K562 (cell line): ENCODE measurements around the gene SLC25A29. TPM values are rescaled to one million over a fixed set of nuclear protein-coding genes. Genes with fewer than 3 reads are reported as not detected.
A peak's percentile ranks its signal among the peaks of the same experiment; 100 is the strongest.

Experiments used
- ATAC-seq: fragments of 200-7000 bp; cut with Tn5 transposase; 3 replicates; pipeline ENCODE4 v1.9.1; 2020; ENCODE audit warnings: moderate library complexity
- BruUV-seq: library from RNA; stranded (reverse); fragments of 400-500 nt; replicated peaks from 2 replicates; lab custom pipeline; 2021; lab: Mats Ljungman, UMichigan
- CTCF ChIA-PET: fragments of 300-600 bp; formaldehyde crosslinking; extraction: SDS; loops from one replicate; lab custom pipeline; 2021; ENCODE audit warnings: low intra/inter-chr PET ratio; lab: Yijun Ruan, JAX
- POLR2A ChIA-PET: fragments of 300-600, 350-650 bp; sonication (Branson Sonifier 250); formaldehyde crosslinking; extraction: SDS; loops from one replicate; lab custom pipeline; 2021; ENCODE audit warnings: antibody characterized with exemption, inconsistent platforms; lab: Yijun Ruan, JAX
- DNase-seq, 4 experiments: peaks; one replicate each; pipeline versions ENCODE4 v3.0.0 to v3.0.0-alpha.2; 2011 to 2018; ENCODE audit warnings: low spot score in 3 of 4, mixed read lengths in 3 of 4; ENCODE audit errors: extremely low read depth in 1 of 4
- FAIRE-seq: peaks from 2 replicates; lab custom pipeline; 2011; peaks lifted over from hg19 to GRCh38; lab: Jason Lieb, UNC
- H2AFZ ChIP-seq: 2 replicates; pipeline ENCODE4 v1.6.0; 2011; ENCODE audit warnings: low read depth, low read length, control low read depth, inconsistent platforms
- H3K27ac ChIP-seq: fragments of 200-600 bp; 3 replicates; pipeline ENCODE4 v1.8.0; 2011; ENCODE audit warnings: low read depth, mild to moderate bottlenecking, control low read depth, inconsistent platforms, low read length, moderate library complexity, mixed read lengths; ENCODE audit errors: extremely low read depth
- H3K27me3 ChIP-seq, 2 experiments: fragments of 300-600 bp in 1 of 2; 2 replicates in 1 of 2; 3 replicates in 1 of 2; pipeline versions ENCODE4 v1.6.0 to v1.8.0; 2011; ENCODE audit warnings: inconsistent platforms in 2 of 2, low read length in 2 of 2, mild to moderate bottlenecking in 1 of 2, mixed read lengths in 1 of 2, moderate library complexity in 1 of 2; ENCODE audit not compliant: control insufficient read depth in 2 of 2, insufficient read depth in 2 of 2
- H3K36me3 ChIP-seq: fragments of 300-600 bp; 3 replicates; pipeline ENCODE4 v1.8.0; 2011; ENCODE audit warnings: mild to moderate bottlenecking, low read length, inconsistent platforms; ENCODE audit not compliant: control insufficient read depth, insufficient read depth
- H3K4me1 ChIP-seq, 2 experiments: fragments of 200-600 bp in 1 of 2; replicated peaks in 1 of 2; 2 replicates in 1 of 2; 3 replicates in 1 of 2; pipeline versions ENCODE4 v1.5.1 to v1.8.0; 2011; ENCODE audit warnings: inconsistent platforms in 2 of 2, low read length in 2 of 2, mild to moderate bottlenecking in 1 of 2, mixed read lengths in 1 of 2, moderate library complexity in 1 of 2; ENCODE audit not compliant: control insufficient read depth in 2 of 2, insufficient read depth in 2 of 2
- H3K4me2 ChIP-seq: 2 replicates; pipeline ENCODE4 v1.6.1; 2011; ENCODE audit warnings: low read length, control low read depth, inconsistent platforms, mixed read lengths; ENCODE audit not compliant: insufficient read depth
- H3K4me3 ChIP-seq: fragments of 200-600 bp; sonication (generic), shearing (Covaris generic); 2 replicates; pipeline ENCODE4 v1.5.1; 2016; ENCODE audit warnings: control low read depth, inconsistent platforms
- H3K79me2 ChIP-seq: fragments of 200-600 bp; 3 replicates; pipeline ENCODE4 v1.8.0; 2011; ENCODE audit warnings: low read length, inconsistent platforms; ENCODE audit not compliant: control insufficient read depth, insufficient read depth
- H3K9ac ChIP-seq, 2 experiments: 2 replicates each; pipeline versions ENCODE4 v1.6.0 to v1.6.1; 2011; ENCODE audit warnings: low read depth in 2 of 2, low read length in 2 of 2, control low read depth in 1 of 2, inconsistent platforms in 1 of 2, mild to moderate bottlenecking in 1 of 2, mixed read lengths in 1 of 2; ENCODE audit not compliant: insufficient read depth in 1 of 2
- H3K9me1 ChIP-seq: one replicate; pipeline ENCODE4 v1.6.0; 2011; ENCODE audit warnings: inconsistent platforms, mild to moderate bottlenecking, low read length, moderate library complexity; ENCODE audit not compliant: control insufficient read depth, insufficient read depth
- H3K9me3 ChIP-seq: replicated peaks from 2 replicates; pipeline ENCODE4 v1.5.1; 2011; ENCODE audit warnings: low read depth, low read length, inconsistent platforms; ENCODE audit not compliant: control insufficient read depth, insufficient read depth
- H4K20me1 ChIP-seq: replicated peaks from 2 replicates; pipeline ENCODE4 v1.6.1; 2011; ENCODE audit warnings: low read length, inconsistent platforms, mixed read lengths; ENCODE audit not compliant: control insufficient read depth, insufficient read depth
- ARID3B ChIP-seq: fragments of 250-450 bp; sonication (Bioruptor Pico); IDR thresholded peaks from 2 replicates; pipeline ENCODE4 v1.4.0; 2020; ENCODE audit warnings: borderline replicate concordance
- EZH2 ChIP-seq: IDR thresholded peaks from 2 replicates; pipeline ENCODE4 v1.6.1; 2012; ENCODE audit warnings: low read depth, mild to moderate bottlenecking, inconsistent platforms, low read length, borderline replicate concordance
- ZNF24 ChIP-seq: fragments of 450-650 bp; IDR thresholded peaks from 2 replicates; pipeline ENCODE4 v1.6.1; 2016
- WGBS: fragments of 100-300 bp; shearing (Covaris generic); methylation state at CpG from one replicate; pipeline ENCODE4 v1.1.6; 2016; ENCODE audit warnings: low coverage, mixed read lengths; ENCODE audit not compliant: insufficient coverage; ENCODE audit errors: missing lambda C conversion rate; 5-methylcytosine and 5-hydroxymethylcytosine counted together
- in situ Hi-C: fragments of 300-500 bp; cut with MboI; formaldehyde crosslinking; loops from 4 replicates; pipeline ENCODE4 v1.15.0; 2018; ENCODE audit warnings: inconsistent platforms, mixed read lengths
- intact Hi-C: fragments of 100-400 bp; cut with micrococcal nuclease; formaldehyde crosslinking; loops from 2 replicates; pipeline ENCODE4 v1.14.2; 2022
- polyA plus RNA-seq, 8 experiments: library from polyadenylated mRNA; depleted of rRNA in 4 of 8; stranded (reverse) in 5 of 8; unstranded in 3 of 8; fragments of >200 nt; fragmentation: Nextera tagmentation in 2 of 8; fragmentation: Illumina TruSeq in 1 of 8; extraction: Ambion mirVana in 2 of 8; extraction: Trizol in 1 of 8; gene quantifications; 2 replicates each; pipeline versions ENCODE4 v1.2.1 to v1.2.3, GENCODE V29; 2011 to 2014; ENCODE audit warnings: inconsistent platforms in 1 of 8, missing spikeins in 1 of 8
- total RNA-seq, 7 experiments: library from RNA; depleted of rRNA in 6 of 7; stranded (reverse); fragments of >200 nt in 6 of 7; fragmentation: Illumina TruSeq in 2 of 7; extraction: Trizol in 2 of 7; gene quantifications; 2 replicates each; pipeline versions ENCODE4 v1.2.1 to v1.2.3, GENCODE V29; 2011 to 2021; ENCODE audit warnings: low replicate concordance in 1 of 7

Gene SLC25A29
- total and polyA plus RNA-seq, 9 of the 15 experiments (the other 6 are each of a cell fraction or from before 2014, with no cell fraction given): 0.07 to 17.5 (median 4.8) TPM

- TF ChIP-seq ARID3B (CRISPR knock-in tag): no peak
These were observed 19.6 kb downstream of the SLC25A29 start (continued) for GRCh38 chr14:100286484-100287191.

- TF ChIP-seq ZNF24 (peak; percentile 45; the same call in 1 of the 2 replicates), EZH2 (no peak)
- 75% methylated on average over 2 of the region's 13 CpGs for WGBS
- H3K27me3 ChIP-seq: no peaks in the 10 kb centered on the region
- H3K9ac ChIP-seq: peak overlapping the region; percentile 94 to 97
- ATAC-seq (no peak), DNase-seq (no peak), FAIRE-seq (no peak)
- H3K27ac ChIP-seq: peak overlapping the region; percentile 96; the same call in 1 of the 3 replicates
- peak overlapping the region; percentile 64 for H3K4me3 ChIP-seq
- peaks cover 12% of the 10 kb centered on the region; the same call in 1 of the 3 replicates for H3K36me3 ChIP-seq
- no TSS peak for BruUV-seq
- H3K79me2 ChIP-seq: peaks cover 2% of the 10 kb centered on the region; the same call in 1 of the 3 replicates
- H4K20me1 ChIP-seq: 0 out of 2 replicates have a peak, but pooled peaks cover 3% of the 10 kb centered on the region
- ChIA-PET CTCF (no interaction called here), POLR2A (interaction anchor here (0.6 to 3.3 kb wide), 6 partner anchors 9 to 89 kb away, joined by 3 to 11 read pairs (median 3); a partner anchor contains a TSS)
- H3K4me2 ChIP-seq: peak overlapping the region; percentile 75; the same call in 1 of the 2 replicates
- H3K9me1 ChIP-seq: no peaks in the 10 kb centered on the region
- in situ Hi-C loops (no loop called here), intact Hi-C loops (loop anchor here (1.0 kb wide), 1 partner anchor 89 kb away; a partner anchor contains a TSS)
- H2AFZ ChIP-seq: no peak overlapping the region
- H3K9me3 ChIP-seq: no peaks in the 10 kb centered on the region
- peaks cover 0 to 31% of the 10 kb centered on the region in 2 experiments; a peak in 3 of 5 replicates for H3K4me1 ChIP-seq
These were observed 20.3 kb downstream of the SLC25A29 start for GRCh38 chr14:100285913-100286400.
